ENCODE measurements around the gene CAV2. TPM values are rescaled to one million over a fixed set of nuclear protein-coding genes. Genes with fewer than 3 reads are reported as not detected.

CAV2 gene
- total RNA-seq, 2 donors from 2014 or later, result 5.2 to 7.4 TPM

GRCh38 chr7:116517626-116518025 is 18.1 kb downstream of the CAV2 start:
- Mint-ChIP-seq H3K27me3 (ENCODE audit: insufficient read depth) (peaks cover 19% of the 10 kb centered on the region), H3K27ac (no peak overlapping the region), H3K9me3 (no peaks in the 10 kb centered on the region), H3K4me1 (peaks cover 16% of the 10 kb centered on the region), H3K4me3 (no peak overlapping the region), H3K36me3 (ENCODE audit: low read depth) (no peaks in the 10 kb centered on the region)
- no peak for DNase-seq
- Histone ChIP-seq H3K27me3 (ENCODE audit: control insufficient read depth, insufficient read depth, low read length, poor library complexity, severe bottlenecking) (no peaks in the 10 kb centered on the region), H3K4me1 (ENCODE audit: control insufficient read depth, insufficient read depth, low read length) (no peaks in the 10 kb centered on the region), H3K27ac (ENCODE audit: low read depth, low read length) (no peak overlapping the region), H3K9me3 (ENCODE audit: control insufficient read depth, low read length) (no peaks in the 10 kb centered on the region), H3K9ac (ENCODE audit: extremely low read depth, low read length, poor library complexity, severe bottlenecking) (no peak overlapping the region), H3K36me3 (ENCODE audit: control insufficient read depth, insufficient read depth, low read length) (no peaks in the 10 kb centered on the region), H3K4me3 (ENCODE audit: low read length) (no peak overlapping the region)
- TF ChIP-seq CTCF (conservative IDR thresholded peaks at IDR 0.05), result no peak
- WGBS, 2 experiments (ENCODE audit: insufficient coverage in 1 of 2, insufficient read length in 1 of 2), result 83 to 87% methylated on average over 1 of the region's 1 CpG

GRCh38 chr7:116518961-116519360 is 19.4 kb downstream of the CAV2 start:
- Mint-ChIP-seq H3K27ac (no peak overlapping the region), H3K36me3 (ENCODE audit: low read depth) (no peaks in the 10 kb centered on the region), H3K27me3 (ENCODE audit: insufficient read depth) (peaks cover 21% of the 10 kb centered on the region), H3K4me3 (no peak overlapping the region), H3K4me1 (peaks cover 27% of the 10 kb centered on the region), H3K9me3 (no peaks in the 10 kb centered on the region)
- no peak for TF ChIP-seq CTCF (conservative IDR thresholded peaks at IDR 0.05)
- H3K9me3 ChIP-seq (ENCODE audit: control insufficient read depth, low read length), result no peaks in the 10 kb centered on the region
- H3K4me3 ChIP-seq (ENCODE audit: low read length), result no peak overlapping the region
- H3K4me1 ChIP-seq (ENCODE audit: control insufficient read depth, insufficient read depth, low read length), result no peaks in the 10 kb centered on the region
- no peak overlapping the region for H3K27ac ChIP-seq (ENCODE audit: low read depth, low read length)
- H3K36me3 ChIP-seq (ENCODE audit: control insufficient read depth, insufficient read depth, low read length), result no peaks in the 10 kb centered on the region
- no peaks in the 10 kb centered on the region for H3K27me3 ChIP-seq (ENCODE audit: control insufficient read depth, insufficient read depth, low read length, poor library complexity, severe bottlenecking)
- no peak overlapping the region for H3K9ac ChIP-seq (ENCODE audit: extremely low read depth, low read length, poor library complexity, severe bottlenecking)
- no peak for DNase-seq

- no peak for DNase-seq
- peaks cover 26% of the 10 kb centered on the region for H3K27me3 Mint-ChIP-seq (ENCODE audit: insufficient read depth)
- peaks cover 10% of the 10 kb centered on the region for H3K27me3 ChIP-seq (ENCODE audit: control insufficient read depth, insufficient read depth, low read length, poor library complexity, severe bottlenecking)
- no peak overlapping the region for H3K4me3 ChIP-seq (ENCODE audit: low read length)
- no peak overlapping the region for H3K4me3 Mint-ChIP-seq
- H3K27ac Mint-ChIP-seq, result no peak overlapping the region
- TF ChIP-seq CTCF (conservative IDR thresholded peaks at IDR 0.05), result no peak
- 93 to 96% methylated on average over 4 to 6 of the region's 6 CpGs for WGBS, 2 experiments (ENCODE audit: insufficient coverage in 1 of 2, insufficient read length in 1 of 2)
- no peaks in the 10 kb centered on the region for H3K36me3 ChIP-seq (ENCODE audit: control insufficient read depth, insufficient read depth, low read length)
- H3K9me3 Mint-ChIP-seq, result no peaks in the 10 kb centered on the region
- H3K4me1 Mint-ChIP-seq, result peaks cover 31% of the 10 kb centered on the region
- no peak overlapping the region for H3K27ac ChIP-seq (ENCODE audit: low read depth, low read length)
- no peaks in the 10 kb centered on the region for H3K36me3 Mint-ChIP-seq (ENCODE audit: low read depth)
- H3K9ac ChIP-seq (ENCODE audit: extremely low read depth, low read length, poor library complexity, severe bottlenecking), result no peak overlapping the region
- H3K4me1 ChIP-seq (ENCODE audit: control insufficient read depth, insufficient read depth, low read length), result peaks cover 4% of the 10 kb centered on the region
- no peaks in the 10 kb centered on the region for H3K9me3 ChIP-seq (ENCODE audit: control insufficient read depth, low read length)
Observed at GRCh38 chr7:116521046-116521664, 21.6 kb downstream of the CAV2 start.

Data from endodermal cell (in vitro differentiated cells).